ENCODE measurements around the gene RANBP1. TPM values are rescaled to one million over a fixed set of nuclear protein-coding genes. Genes with fewer than 3 reads are reported as not detected.
A peak's percentile ranks its signal among the peaks of the same experiment; 100 is the strongest.
"Not testable (repeated sequence)": the region's sequence is repeated elsewhere in the genome, so short reads cannot be mapped to it uniquely, and the experiment has no call there.

RANBP1 gene
- total and polyA plus RNA-seq, 2 of the 8 experiments (the other 6 are each of a cell fraction or from before 2014, with no cell fraction given): 343 to 484 TPM

DNA sequence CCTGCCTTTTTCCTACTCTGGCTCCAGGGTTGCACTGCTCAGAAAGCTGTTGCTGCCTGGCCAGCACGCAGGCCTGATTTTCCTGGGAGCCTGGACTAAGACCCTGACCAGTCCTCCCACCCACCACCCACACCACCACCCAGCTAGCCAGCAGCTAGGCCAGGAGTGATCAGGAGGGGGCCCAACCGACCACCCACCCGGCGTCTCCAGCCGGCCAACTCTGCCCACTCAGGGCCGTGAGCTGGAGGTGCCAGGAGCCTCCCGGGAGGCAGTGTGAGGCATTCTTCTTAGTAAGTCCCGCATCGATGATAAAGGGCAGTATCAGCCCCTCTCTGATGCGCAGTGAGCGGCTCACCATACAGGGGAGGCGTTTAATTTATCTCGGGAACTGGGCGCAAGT is 43.6 kb downstream of the RANBP1 start:
- H3K27ac ChIP-seq (ENCODE audit: low read depth, low read length); H3K79me1 ChIP-seq (ENCODE audit: low read depth, low read length); H4K91ac ChIP-seq (replicated peaks; ENCODE audit: insufficient read length, low read length); DNase-seq (ENCODE audit: low read depth in 1 of 2, low spot score in 2 of 2); POLR2A ChIA-PET (ENCODE audit: partially characterized antibody); H3K79me2 ChIP-seq (ENCODE audit: control insufficient read depth in 1 of 2, insufficient read depth in 2 of 2, low read length in 2 of 2); H3K23ac ChIP-seq (ENCODE audit: insufficient read length); H4K20me1 ChIP-seq (replicated peaks in 1 of 2; ENCODE audit: control insufficient read depth in 1 of 2, insufficient read depth in 2 of 2, low read length in 2 of 2); FAIRE-seq; H3K9ac ChIP-seq (replicated peaks in 1 of 4; ENCODE audit: extremely low read depth in 1 of 4, low read depth in 3 of 4, low read length in 3 of 4); H3K27me3 ChIP-seq (replicated peaks in 1 of 4; ENCODE audit: control insufficient read depth in 3 of 4, extremely low read depth in 1 of 4, insufficient read depth in 3 of 4, low read length in 3 of 4); H2BK120ac ChIP-seq (replicated peaks; ENCODE audit: low read depth, low read length); H3K4me3 ChIP-seq (ENCODE audit: extremely low read depth in 1 of 4, insufficient read depth in 2 of 4, low read depth in 3 of 4, low read length in 4 of 4); H2AFZ ChIP-seq (ENCODE audit: low read length); H2BK20ac ChIP-seq (ENCODE audit: low read length); H2BK5ac ChIP-seq (ENCODE audit: low read depth, low read length); H4K8ac ChIP-seq (ENCODE audit: extremely low read depth, insufficient read depth, low read length); H3K14ac ChIP-seq (ENCODE audit: insufficient read length); H2AK5ac ChIP-seq (ENCODE audit: low read depth, low read length); H3K18ac ChIP-seq (ENCODE audit: extremely low read depth, low read length); H3K56ac ChIP-seq (replicated peaks; ENCODE audit: insufficient read length, low read depth, low read length); H3K4me1 ChIP-seq (replicated peaks in 1 of 4; ENCODE audit: control insufficient read depth in 3 of 4, insufficient read depth in 4 of 4, low read length in 3 of 4); H3K36me3 ChIP-seq (ENCODE audit: control insufficient read depth in 2 of 4, insufficient read depth in 4 of 4, low read length in 3 of 4); H3K9me3 ChIP-seq (ENCODE audit: insufficient read depth in 2 of 2, low read depth in 1 of 2, low read length in 1 of 2); H3K4ac ChIP-seq (replicated peaks; ENCODE audit: insufficient read length, low read depth, low read length); H4K5ac ChIP-seq (ENCODE audit: insufficient read length, low read depth, low read length); H2BK12ac ChIP-seq (ENCODE audit: low read depth, low read length): not testable (repeated sequence)
- Histone ChIP-seq H3K23me2 (ENCODE audit: low read depth, low read length) (peaks cover 15% of the 10 kb centered on the region; the same call in 1 of the 2 replicates), H2BK15ac (ENCODE audit: low read length) (peak overlapping the region; percentile 61; the same call in 1 of the 2 replicates), H3K4me2 (ENCODE audit: insufficient read depth in 1 of 2, low read depth in 2 of 2, low read length in 2 of 2) (peak overlapping the region in 1 of 2 experiments; percentile 33; a peak in 1 of 4 replicates)
- CTCF ChIA-PET (ENCODE audit: partially characterized antibody): interaction anchor here (0.5 to 2.8 kb wide), 19 partner anchors 12 to 561 kb away, joined by 3 to 17 read pairs (median 4); no protein-coding TSS in a partner anchor
- WGBS, 2 experiments (ENCODE audit: extremely low coverage in 1 of 2, insufficient coverage in 1 of 2, insufficient read length in 1 of 2, insufficient replicate concordance in 2 of 2, low coverage in 1 of 2, low lambda C conversion rate in 2 of 2, missing lambda C conversion rate in 1 of 2): 85% methylated on average over 6 of the region's 14 CpGs; no CpG with 5 or more reads in 1 of the 2 experiments

All from H1 (cell line).